ENCODE data around the gene TOMM34.

GRCh38 chr20:44981736-44982406 lies 21.7 kb upstream of the TOMM34 start:
- TF ChIP-seq ZNF274 (IDR thresholded peaks at IDR 0.05; ENCODE audit: low read depth, low read length) (no peak), YY1 (IDR thresholded peaks at IDR 0.05; ENCODE audit: insufficient read depth, insufficient read length) (no peak), SUZ12 (IDR thresholded peaks at IDR 0.05; ENCODE audit: extremely low read depth, insufficient read depth, insufficient read length) (no peak)

Data from NT2/D1 (cell line).